ENCODE results near the gene TRAPPC14. TPM values are rescaled to one million over a fixed set of nuclear protein-coding genes. Genes with fewer than 3 reads are reported as not detected.

TRAPPC14 gene
- total and polyA plus RNA-seq, 2 of the 8 experiments (the other 6 are each of a cell fraction or from before 2014, with no cell fraction given), result 11.9 to 22.1 TPM

DNA sequence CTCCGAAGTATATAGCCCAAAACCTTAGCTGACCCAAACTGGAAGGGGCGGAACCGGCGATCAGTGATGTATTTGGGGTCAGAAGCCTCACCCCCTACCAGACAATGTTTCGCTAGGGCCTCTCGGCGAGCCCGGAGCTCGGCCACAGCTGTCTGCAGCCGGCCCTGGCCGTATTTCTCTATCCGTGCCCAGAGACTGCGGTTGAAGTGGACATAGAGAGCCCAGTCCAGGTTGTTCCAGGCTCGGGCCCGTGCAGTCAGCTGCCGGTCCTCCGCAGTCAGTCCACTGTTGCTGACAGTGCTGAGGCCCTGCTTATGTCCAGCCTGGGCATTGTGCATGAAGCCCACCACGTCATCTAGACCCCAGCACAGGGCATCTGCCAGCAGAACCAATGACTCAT, 1.5 kb upstream of the TRAPPC14 start (continued):
- TF ChIP-seq, protein P1, sequence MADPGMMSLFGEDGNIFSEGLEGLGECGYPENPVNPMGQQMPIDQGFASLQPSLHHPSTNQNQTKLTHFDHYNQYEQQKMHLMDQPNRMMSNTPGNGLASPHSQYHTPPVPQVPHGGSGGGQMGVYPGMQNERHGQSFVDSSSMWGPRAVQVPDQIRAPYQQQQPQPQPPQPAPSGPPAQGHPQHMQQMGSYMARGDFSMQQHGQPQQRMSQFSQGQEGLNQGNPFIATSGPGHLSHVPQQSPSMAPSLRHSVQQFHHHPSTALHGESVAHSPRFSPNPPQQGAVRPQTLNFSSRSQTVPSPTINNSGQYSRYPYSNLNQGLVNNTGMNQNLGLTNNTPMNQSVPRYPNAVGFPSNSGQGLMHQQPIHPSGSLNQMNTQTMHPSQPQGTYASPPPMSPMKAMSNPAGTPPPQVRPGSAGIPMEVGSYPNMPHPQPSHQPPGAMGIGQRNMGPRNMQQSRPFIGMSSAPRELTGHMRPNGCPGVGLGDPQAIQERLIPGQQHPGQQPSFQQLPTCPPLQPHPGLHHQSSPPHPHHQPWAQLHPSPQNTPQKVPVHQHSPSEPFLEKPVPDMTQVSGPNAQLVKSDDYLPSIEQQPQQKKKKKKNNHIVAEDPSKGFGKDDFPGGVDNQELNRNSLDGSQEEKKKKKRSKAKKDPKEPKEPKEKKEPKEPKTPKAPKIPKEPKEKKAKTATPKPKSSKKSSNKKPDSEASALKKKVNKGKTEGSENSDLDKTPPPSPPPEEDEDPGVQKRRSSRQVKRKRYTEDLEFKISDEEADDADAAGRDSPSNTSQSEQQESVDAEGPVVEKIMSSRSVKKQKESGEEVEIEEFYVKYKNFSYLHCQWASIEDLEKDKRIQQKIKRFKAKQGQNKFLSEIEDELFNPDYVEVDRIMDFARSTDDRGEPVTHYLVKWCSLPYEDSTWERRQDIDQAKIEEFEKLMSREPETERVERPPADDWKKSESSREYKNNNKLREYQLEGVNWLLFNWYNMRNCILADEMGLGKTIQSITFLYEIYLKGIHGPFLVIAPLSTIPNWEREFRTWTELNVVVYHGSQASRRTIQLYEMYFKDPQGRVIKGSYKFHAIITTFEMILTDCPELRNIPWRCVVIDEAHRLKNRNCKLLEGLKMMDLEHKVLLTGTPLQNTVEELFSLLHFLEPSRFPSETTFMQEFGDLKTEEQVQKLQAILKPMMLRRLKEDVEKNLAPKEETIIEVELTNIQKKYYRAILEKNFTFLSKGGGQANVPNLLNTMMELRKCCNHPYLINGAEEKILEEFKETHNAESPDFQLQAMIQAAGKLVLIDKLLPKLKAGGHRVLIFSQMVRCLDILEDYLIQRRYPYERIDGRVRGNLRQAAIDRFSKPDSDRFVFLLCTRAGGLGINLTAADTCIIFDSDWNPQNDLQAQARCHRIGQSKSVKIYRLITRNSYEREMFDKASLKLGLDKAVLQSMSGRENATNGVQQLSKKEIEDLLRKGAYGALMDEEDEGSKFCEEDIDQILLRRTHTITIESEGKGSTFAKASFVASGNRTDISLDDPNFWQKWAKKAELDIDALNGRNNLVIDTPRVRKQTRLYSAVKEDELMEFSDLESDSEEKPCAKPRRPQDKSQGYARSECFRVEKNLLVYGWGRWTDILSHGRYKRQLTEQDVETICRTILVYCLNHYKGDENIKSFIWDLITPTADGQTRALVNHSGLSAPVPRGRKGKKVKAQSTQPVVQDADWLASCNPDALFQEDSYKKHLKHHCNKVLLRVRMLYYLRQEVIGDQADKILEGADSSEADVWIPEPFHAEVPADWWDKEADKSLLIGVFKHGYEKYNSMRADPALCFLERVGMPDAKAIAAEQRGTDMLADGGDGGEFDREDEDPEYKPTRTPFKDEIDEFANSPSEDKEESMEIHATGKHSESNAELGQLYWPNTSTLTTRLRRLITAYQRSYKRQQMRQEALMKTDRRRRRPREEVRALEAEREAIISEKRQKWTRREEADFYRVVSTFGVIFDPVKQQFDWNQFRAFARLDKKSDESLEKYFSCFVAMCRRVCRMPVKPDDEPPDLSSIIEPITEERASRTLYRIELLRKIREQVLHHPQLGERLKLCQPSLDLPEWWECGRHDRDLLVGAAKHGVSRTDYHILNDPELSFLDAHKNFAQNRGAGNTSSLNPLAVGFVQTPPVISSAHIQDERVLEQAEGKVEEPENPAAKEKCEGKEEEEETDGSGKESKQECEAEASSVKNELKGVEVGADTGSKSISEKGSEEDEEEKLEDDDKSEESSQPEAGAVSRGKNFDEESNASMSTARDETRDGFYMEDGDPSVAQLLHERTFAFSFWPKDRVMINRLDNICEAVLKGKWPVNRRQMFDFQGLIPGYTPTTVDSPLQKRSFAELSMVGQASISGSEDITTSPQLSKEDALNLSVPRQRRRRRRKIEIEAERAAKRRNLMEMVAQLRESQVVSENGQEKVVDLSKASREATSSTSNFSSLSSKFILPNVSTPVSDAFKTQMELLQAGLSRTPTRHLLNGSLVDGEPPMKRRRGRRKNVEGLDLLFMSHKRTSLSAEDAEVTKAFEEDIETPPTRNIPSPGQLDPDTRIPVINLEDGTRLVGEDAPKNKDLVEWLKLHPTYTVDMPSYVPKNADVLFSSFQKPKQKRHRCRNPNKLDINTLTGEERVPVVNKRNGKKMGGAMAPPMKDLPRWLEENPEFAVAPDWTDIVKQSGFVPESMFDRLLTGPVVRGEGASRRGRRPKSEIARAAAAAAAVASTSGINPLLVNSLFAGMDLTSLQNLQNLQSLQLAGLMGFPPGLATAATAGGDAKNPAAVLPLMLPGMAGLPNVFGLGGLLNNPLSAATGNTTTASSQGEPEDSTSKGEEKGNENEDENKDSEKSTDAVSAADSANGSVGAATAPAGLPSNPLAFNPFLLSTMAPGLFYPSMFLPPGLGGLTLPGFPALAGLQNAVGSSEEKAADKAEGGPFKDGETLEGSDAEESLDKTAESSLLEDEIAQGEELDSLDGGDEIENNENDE (IDR thresholded peaks at IDR 0.05; ENCODE audit: insufficient replicate concordance, low read length), result no peak
- TF ChIP-seq CTBP2 (IDR thresholded peaks at IDR 0.05; ENCODE audit: borderline replicate concordance, insufficient read depth, insufficient read length, low read length) (no peak), JUN (IDR thresholded peaks at IDR 0.05; ENCODE audit: low read depth, low read length) (no peak), CHD1 (IDR thresholded peaks at IDR 0.05; ENCODE audit: low read depth, low read length) (no peak), CREB1 (IDR thresholded peaks at IDR 0.05) (no peak), POU5F1 (IDR thresholded peaks at IDR 0.05; ENCODE audit: low read depth, low read length) (no peak), SUZ12 (IDR thresholded peaks at IDR 0.05; ENCODE audit: low read length) (no peak), SIN3A (conservative IDR thresholded peaks at IDR 0.05 in 1 of 2, IDR thresholded peaks at IDR 0.05 in 1 of 2; ENCODE audit: low read depth in 1 of 2, low read length in 2 of 2) (no peak)
- TF ChIP-seq, protein P2, sequence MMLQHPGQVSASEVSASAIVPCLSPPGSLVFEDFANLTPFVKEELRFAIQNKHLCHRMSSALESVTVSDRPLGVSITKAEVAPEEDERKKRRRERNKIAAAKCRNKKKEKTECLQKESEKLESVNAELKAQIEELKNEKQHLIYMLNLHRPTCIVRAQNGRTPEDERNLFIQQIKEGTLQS (IDR thresholded peaks at IDR 0.05; ENCODE audit: insufficient read depth, low read depth, low read length), result no peak
- TF ChIP-seq, protein P3, sequence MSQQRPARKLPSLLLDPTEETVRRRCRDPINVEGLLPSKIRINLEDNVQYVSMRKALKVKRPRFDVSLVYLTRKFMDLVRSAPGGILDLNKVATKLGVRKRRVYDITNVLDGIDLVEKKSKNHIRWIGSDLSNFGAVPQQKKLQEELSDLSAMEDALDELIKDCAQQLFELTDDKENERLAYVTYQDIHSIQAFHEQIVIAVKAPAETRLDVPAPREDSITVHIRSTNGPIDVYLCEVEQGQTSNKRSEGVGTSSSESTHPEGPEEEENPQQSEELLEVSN (IDR thresholded peaks at IDR 0.05), result no peak

Measured in H1 (cell line).